H1 (cell line): ENCODE data around the gene PHACTR1.

Experiments used
- ATF3 ChIP-seq: IDR thresholded peaks from 2 replicates; pipeline ENCODE4 v1.6.1; 2011; ENCODE audit warnings: low read depth, mild to moderate bottlenecking, low read length; ENCODE audit not compliant: insufficient read depth
- BCL11A ChIP-seq, 2 experiments: IDR thresholded peaks; one replicate each; pipeline ENCODE4 v1.6.1; 2011; ENCODE audit warnings: low read depth in 2 of 2, low read length in 2 of 2, mild to moderate bottlenecking in 2 of 2
- CHD2 ChIP-seq: IDR thresholded peaks from 2 replicates; pipeline ENCODE4 v1.6.1; 2012; ENCODE audit warnings: low read length, improper control_type of control experiment
- CTCF ChIP-seq, 3 experiments: IDR thresholded peaks; 1 replicate in 2 of 3; 2 replicates in 1 of 3; pipeline versions ENCODE4 v1.5.1 to v1.6.1; 2011; ENCODE audit warnings: low read length in 3 of 3, mild to moderate bottlenecking in 3 of 3, inconsistent platforms in 2 of 3, low read depth in 1 of 3, moderate library complexity in 1 of 3; ENCODE audit not compliant: insufficient read depth in 1 of 3; ENCODE audit errors: control extremely low read depth in 1 of 3
- EP300 ChIP-seq, 2 experiments: IDR thresholded peaks; 1 replicate in 1 of 2; 2 replicates in 1 of 2; pipeline ENCODE4 v1.6.1; 2011 to 2012; ENCODE audit warnings: low read depth in 2 of 2, low read length in 2 of 2, mild to moderate bottlenecking in 2 of 2, borderline replicate concordance in 1 of 2, inconsistent platforms in 1 of 2, moderate library complexity in 1 of 2
- EZH2 ChIP-seq: fragments of 200-600 bp; sonication (generic); IDR thresholded peaks from 2 replicates; pipeline ENCODE4 v1.7.1; 2012; ENCODE audit warnings: low read depth, mild to moderate bottlenecking, moderate library complexity, low read length, inconsistent platforms; ENCODE audit not compliant: severe bottlenecking
- JUND ChIP-seq: IDR thresholded peaks from 2 replicates; pipeline ENCODE4 v1.6.1; 2011; ENCODE audit warnings: mild to moderate bottlenecking, improper control_type of control experiment, low read length
- NRF1 ChIP-seq: IDR thresholded peaks from 2 replicates; pipeline ENCODE4 v1.6.1; 2011; ENCODE audit warnings: mild to moderate bottlenecking, low read depth, low read length, improper control_type of control experiment
- POLR2A ChIP-seq, 2 experiments: IDR thresholded peaks; 1 replicate in 1 of 2; 2 replicates in 1 of 2; pipeline ENCODE4 v1.6.1; 2011; ENCODE audit warnings: low read depth in 2 of 2, low read length in 2 of 2, mild to moderate bottlenecking in 2 of 2; ENCODE audit errors: control extremely low read depth in 1 of 2
- POLR2AphosphoS5 ChIP-seq: IDR thresholded peaks from 2 replicates; pipeline ENCODE4 v1.6.1; 2011; ENCODE audit warnings: low read depth, low read length
- SIX5 ChIP-seq: IDR thresholded peaks from 2 replicates; pipeline ENCODE4 v1.6.1; 2011; ENCODE audit warnings: mild to moderate bottlenecking, low read depth, low read length
- SP1 ChIP-seq: IDR thresholded peaks from 2 replicates; pipeline ENCODE4 v1.6.1; 2011; ENCODE audit warnings: low read depth, low read length
- YY1 ChIP-seq: IDR thresholded peaks from 2 replicates; pipeline ENCODE4 v1.6.1; 2011; ENCODE audit warnings: low read depth, mild to moderate bottlenecking, low read length
- TF ChIP-seq, protein P1 (sequence below): IDR thresholded peaks from 2 replicates; pipeline ENCODE4 v1.6.1; 2012; ENCODE audit warnings: inconsistent platforms

DNA sequence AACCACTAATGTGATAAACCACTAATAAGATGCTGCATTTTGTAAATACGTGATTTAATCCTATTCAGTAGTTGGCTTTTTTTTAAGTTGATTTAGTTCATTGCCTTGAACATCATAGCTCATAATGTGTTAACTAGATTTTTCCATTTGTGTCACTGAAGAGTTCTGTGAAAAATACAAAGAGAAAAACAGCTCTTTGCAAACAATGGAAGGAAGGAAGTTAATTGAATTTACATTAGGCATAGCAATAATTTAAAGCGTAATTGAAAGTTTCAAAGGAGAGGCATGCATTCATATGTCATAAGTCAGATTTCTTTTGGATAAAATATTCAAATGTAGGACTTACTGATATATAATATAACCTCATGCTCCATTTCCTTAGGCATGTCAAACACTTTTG is 509.5 kb downstream of the PHACTR1 start:
- TF ChIP-seq EP300 (IDR thresholded peaks at IDR 0.05; ENCODE audit: borderline replicate concordance in 1 of 2, low read depth in 2 of 2, low read length in 2 of 2): no peak
- TF ChIP-seq ATF3: no peak
- no peak for TF ChIP-seq SP1
- no peak for TF ChIP-seq CHD2
- no peak for TF ChIP-seq CTCF (IDR thresholded peaks at IDR 0.05; ENCODE audit: control extremely low read depth in 1 of 3, insufficient read depth in 1 of 3, low read depth in 1 of 3, low read length in 3 of 3)
- no peak for TF ChIP-seq POLR2AphosphoS5
- TF ChIP-seq SIX5: no peak
- no peak for TF ChIP-seq BCL11A (IDR thresholded peaks at IDR 0.05; ENCODE audit: low read depth in 2 of 2, low read length in 2 of 2)
- TF ChIP-seq NRF1: no peak
- TF ChIP-seq POLR2A (IDR thresholded peaks at IDR 0.05; ENCODE audit: control extremely low read depth in 1 of 2, low read depth in 2 of 2, low read length in 2 of 2): no peak
- no peak for TF ChIP-seq YY1
- no peak for TF ChIP-seq JUND
- no peak for TF ChIP-seq EZH2
- TF ChIP-seq, protein P1, sequence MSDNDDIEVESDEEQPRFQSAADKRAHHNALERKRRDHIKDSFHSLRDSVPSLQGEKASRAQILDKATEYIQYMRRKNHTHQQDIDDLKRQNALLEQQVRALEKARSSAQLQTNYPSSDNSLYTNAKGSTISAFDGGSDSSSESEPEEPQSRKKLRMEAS: no peak
